ENCODE data around the gene BTBD6.
"Not testable (repeated sequence)": the region's sequence is repeated elsewhere in the genome, so short reads cannot be mapped to it uniquely, and the experiment has no call there.

The BTBD6 gene

DNA sequence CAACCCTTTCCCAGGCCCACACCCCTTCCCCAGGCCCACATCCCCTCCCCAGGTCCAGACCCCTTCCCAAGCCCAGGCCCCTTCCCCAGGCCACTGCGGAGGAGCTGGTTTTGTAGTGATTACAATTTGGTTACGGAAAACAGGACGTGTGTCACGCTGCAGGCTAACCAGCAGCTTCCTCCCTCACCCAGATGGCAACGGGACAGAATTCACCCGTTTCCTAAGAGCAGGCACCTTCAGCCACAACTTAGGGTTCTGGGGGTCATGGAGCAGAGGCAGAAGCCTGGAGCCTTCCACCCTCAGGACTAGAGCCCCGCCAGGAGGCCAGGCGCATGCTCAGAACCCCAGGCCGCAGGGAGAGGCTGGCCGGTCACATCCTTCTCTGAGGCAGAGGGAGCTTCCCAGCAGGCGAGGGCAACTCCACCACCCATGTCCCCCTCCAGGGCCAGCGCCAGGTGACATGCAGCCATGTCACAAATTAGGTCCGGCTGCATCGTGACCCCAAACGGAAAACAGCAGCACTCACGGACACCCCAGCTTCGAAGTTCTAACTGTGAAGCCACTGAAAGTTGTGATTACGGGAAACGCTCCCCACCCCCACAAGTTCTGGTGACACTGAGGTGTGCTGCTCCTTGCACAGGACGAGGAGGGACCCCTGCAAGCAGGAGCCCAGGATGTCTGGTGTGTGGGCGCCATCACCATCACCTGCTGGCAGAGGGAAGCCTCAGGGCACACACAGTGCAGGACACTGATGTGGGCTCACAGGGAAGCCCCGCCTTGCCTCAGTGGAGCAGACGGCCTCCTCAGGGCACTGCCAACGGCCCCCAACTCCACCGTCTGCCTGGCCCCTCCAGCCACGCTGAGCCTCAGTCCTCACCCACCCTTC, 44.7 kb downstream of the BTBD6 start:
- no peaks in the 10 kb centered on the region for H3K36me3 ChIP-seq
- peaks cover 20 to 24% of the 10 kb centered on the region in 2 experiments for H3K4me1 ChIP-seq (ENCODE audit: control insufficient read depth in 1 of 2, insufficient read depth in 1 of 2, low read depth in 1 of 2, low read length in 1 of 2)
- TF ChIP-seq, protein P1, sequence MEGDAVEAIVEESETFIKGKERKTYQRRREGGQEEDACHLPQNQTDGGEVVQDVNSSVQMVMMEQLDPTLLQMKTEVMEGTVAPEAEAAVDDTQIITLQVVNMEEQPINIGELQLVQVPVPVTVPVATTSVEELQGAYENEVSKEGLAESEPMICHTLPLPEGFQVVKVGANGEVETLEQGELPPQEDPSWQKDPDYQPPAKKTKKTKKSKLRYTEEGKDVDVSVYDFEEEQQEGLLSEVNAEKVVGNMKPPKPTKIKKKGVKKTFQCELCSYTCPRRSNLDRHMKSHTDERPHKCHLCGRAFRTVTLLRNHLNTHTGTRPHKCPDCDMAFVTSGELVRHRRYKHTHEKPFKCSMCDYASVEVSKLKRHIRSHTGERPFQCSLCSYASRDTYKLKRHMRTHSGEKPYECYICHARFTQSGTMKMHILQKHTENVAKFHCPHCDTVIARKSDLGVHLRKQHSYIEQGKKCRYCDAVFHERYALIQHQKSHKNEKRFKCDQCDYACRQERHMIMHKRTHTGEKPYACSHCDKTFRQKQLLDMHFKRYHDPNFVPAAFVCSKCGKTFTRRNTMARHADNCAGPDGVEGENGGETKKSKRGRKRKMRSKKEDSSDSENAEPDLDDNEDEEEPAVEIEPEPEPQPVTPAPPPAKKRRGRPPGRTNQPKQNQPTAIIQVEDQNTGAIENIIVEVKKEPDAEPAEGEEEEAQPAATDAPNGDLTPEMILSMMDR (IDR thresholded peaks at IDR 0.05): no peak
- H3K27me3 ChIP-seq: peaks cover 40% of the 10 kb centered on the region
- H3K4me3 ChIP-seq (ENCODE audit: low read depth in 1 of 2, low read length in 1 of 2): no peak overlapping the region
- no peak overlapping the region for H3K27ac ChIP-seq
- no peaks in the 10 kb centered on the region for H3K9me3 ChIP-seq

DNA sequence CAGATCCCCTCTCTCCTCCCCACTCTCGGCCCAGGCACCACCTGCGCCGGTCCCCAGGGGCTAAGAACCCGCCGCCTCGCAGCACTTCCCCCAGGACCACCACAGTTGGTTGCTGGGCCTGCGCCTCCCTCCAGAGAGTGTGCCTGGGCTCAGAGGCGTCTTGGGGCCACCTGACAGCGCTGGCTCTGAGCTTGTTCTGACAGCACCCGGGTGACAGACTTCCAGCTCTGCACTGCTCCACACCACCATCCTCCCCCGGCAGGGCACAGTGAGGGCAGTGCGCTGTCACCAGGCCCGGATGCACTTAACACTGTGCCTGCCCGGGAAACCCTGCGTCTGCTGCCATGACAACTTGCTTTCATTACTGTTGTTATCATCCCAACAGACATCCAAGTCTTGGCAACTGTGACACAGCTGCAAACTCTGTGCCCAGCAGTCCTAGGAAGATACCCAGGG, 45.8 kb downstream of the BTBD6 start:
- Histone ChIP-seq H3K27ac (no peak overlapping the region), H3K9me3 (no peaks in the 10 kb centered on the region), H3K27me3 (peaks cover 40% of the 10 kb centered on the region), H3K4me1 (ENCODE audit: control insufficient read depth in 1 of 2, insufficient read depth in 1 of 2, low read depth in 1 of 2, low read length in 1 of 2) (peaks cover 22 to 24% of the 10 kb centered on the region in 2 experiments), H3K36me3 (no peaks in the 10 kb centered on the region), H3K4me3 (ENCODE audit: low read depth in 1 of 2, low read length in 1 of 2) (no peak overlapping the region)
- TF ChIP-seq, protein P1 (IDR thresholded peaks at IDR 0.05): no peak

- H3K27ac ChIP-seq; H3K4me3 ChIP-seq (ENCODE audit: low read depth in 1 of 2, low read length in 1 of 2); H3K9me3 ChIP-seq; H3K36me3 ChIP-seq: not testable (repeated sequence)
- Histone ChIP-seq H3K4me1 (ENCODE audit: control insufficient read depth in 1 of 2, insufficient read depth in 1 of 2, low read depth in 1 of 2, low read length in 1 of 2) (peaks cover 26% of the 10 kb centered on the region in 2 experiments), H3K27me3 (peaks cover 26% of the 10 kb centered on the region)
These were observed 49.0 kb downstream of the BTBD6 start for GRCh38 chr14:105297311-105297710.

DNA sequence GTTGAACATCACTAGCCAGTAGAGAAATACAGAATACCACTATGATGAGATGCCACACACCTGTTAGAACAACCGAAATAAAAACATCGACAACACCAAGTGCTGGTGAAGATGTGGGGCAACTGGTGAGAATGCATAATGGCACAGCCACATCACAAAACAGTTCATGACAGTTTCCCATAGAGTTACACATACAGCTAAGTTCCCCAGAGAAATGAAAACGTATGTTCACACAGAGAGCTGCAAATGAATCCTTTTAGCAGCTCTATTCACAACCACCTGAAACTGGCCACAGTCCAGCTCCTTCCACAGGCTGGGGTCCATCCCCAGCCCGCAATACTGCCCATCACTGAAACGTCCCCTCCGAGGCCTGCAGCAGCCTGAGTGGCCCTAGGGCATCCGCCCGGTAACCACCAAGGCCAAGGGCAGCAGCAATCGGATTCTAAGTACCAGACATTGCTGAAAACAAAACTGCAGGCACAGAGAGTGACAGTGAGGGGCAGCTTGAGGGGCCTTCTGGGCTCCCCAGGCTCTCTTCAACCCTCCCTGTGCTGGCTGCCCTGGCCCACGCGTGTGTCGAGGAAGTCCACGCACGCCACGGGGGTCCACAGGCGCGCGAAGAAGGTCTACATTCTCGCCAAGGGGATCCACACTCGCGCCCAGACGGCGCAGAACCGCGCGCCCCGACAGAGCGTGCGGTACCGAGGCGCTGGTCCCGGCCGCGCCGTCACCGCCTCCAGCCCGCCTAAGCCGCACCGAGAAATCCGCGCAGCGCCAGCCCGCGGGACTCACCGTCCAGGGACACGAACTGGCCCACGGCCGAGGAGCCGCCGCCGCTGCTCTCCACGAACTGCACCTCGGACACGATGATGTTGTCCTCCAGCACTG, 51.6 kb downstream of the BTBD6 start:
- Histone ChIP-seq H3K4me1 (ENCODE audit: control insufficient read depth in 1 of 2, insufficient read depth in 1 of 2, low read depth in 1 of 2, low read length in 1 of 2) (peaks cover 16 to 17% of the 10 kb centered on the region in 2 experiments), H3K36me3 (no peaks in the 10 kb centered on the region), H3K4me3 (ENCODE audit: low read depth in 1 of 2, low read length in 1 of 2) (peak overlapping the region; percentile 82 to 85), H3K9me3 (no peaks in the 10 kb centered on the region), H3K27ac (peak overlapping the region; percentile 79), H3K27me3 (peaks cover 4% of the 10 kb centered on the region)
- TF ChIP-seq, protein P1 (IDR thresholded peaks at IDR 0.05): no peak
